Measurements from ENCODE around the gene TSPAN2. TPM values are rescaled to one million over a fixed set of nuclear protein-coding genes. Genes with fewer than 3 reads are reported as not detected.

Gene TSPAN2
- total RNA-seq, 1 donor from 2014 or later, result 4.3 TPM

DNA sequence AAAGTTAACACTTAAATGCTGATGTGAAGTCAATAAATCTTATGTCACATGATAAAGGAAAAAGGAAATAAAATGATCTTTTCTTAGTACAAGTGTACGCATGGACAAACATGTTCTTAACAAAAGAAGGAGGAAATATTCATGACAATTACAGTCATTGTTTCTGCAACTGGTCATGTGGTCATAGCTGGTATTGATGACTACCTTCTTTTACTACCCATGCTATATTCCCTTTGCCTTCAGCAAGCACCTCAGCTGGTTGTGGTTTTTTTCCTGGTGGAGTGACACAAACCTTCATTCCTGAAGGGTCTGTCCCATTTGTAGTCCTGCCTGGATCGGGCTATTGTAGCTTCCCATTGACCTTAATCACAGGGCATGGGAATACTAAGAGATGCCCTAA lies 83.1 kb downstream of the TSPAN2 start:
- Histone ChIP-seq H3K36me3 (no peaks in the 10 kb centered on the region), H3K27me3 (ENCODE audit: low read depth) (no peaks in the 10 kb centered on the region), H3K4me3 (no peak overlapping the region), H3K4me1 (no peaks in the 10 kb centered on the region), H3K27ac (no peak overlapping the region), H3K9me3 (no peaks in the 10 kb centered on the region)
- DNase-seq (no peak), ATAC-seq (no peak)
- TF ChIP-seq, protein P1, sequence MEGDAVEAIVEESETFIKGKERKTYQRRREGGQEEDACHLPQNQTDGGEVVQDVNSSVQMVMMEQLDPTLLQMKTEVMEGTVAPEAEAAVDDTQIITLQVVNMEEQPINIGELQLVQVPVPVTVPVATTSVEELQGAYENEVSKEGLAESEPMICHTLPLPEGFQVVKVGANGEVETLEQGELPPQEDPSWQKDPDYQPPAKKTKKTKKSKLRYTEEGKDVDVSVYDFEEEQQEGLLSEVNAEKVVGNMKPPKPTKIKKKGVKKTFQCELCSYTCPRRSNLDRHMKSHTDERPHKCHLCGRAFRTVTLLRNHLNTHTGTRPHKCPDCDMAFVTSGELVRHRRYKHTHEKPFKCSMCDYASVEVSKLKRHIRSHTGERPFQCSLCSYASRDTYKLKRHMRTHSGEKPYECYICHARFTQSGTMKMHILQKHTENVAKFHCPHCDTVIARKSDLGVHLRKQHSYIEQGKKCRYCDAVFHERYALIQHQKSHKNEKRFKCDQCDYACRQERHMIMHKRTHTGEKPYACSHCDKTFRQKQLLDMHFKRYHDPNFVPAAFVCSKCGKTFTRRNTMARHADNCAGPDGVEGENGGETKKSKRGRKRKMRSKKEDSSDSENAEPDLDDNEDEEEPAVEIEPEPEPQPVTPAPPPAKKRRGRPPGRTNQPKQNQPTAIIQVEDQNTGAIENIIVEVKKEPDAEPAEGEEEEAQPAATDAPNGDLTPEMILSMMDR (IDR thresholded peaks at IDR 0.05), result no peak
- intact Hi-C loops (cut with DNase I), result no loop called here

Other genes with a start within 250 kb of the TSPAN2 start
- gene SYCP1, start 234.6 kb downstream of the TSPAN2 start, total RNA-seq, result not detected
- gene TSHB, start 59.7 kb downstream of the TSPAN2 start, total RNA-seq, result not detected
- gene NGF, start 248.7 kb upstream of the TSPAN2 start, total RNA-seq, result 0.97 TPM

Data from lower lobe of right lung (tissue), 2 donors.